GF-D8 (cell line): ENCODE data around the gene PSMA4.
A peak's percentile ranks its signal among the peaks of the same experiment; 100 is the strongest.
"Not testable (repeated sequence)": the region's sequence is repeated elsewhere in the genome, so short reads cannot be mapped to it uniquely, and the experiment has no call there.

Experiments
- DNase-seq: peaks from one replicate; lab custom pipeline; 2025; lab: John Stamatoyannopoulos, UW

Gene PSMA4

DNA sequence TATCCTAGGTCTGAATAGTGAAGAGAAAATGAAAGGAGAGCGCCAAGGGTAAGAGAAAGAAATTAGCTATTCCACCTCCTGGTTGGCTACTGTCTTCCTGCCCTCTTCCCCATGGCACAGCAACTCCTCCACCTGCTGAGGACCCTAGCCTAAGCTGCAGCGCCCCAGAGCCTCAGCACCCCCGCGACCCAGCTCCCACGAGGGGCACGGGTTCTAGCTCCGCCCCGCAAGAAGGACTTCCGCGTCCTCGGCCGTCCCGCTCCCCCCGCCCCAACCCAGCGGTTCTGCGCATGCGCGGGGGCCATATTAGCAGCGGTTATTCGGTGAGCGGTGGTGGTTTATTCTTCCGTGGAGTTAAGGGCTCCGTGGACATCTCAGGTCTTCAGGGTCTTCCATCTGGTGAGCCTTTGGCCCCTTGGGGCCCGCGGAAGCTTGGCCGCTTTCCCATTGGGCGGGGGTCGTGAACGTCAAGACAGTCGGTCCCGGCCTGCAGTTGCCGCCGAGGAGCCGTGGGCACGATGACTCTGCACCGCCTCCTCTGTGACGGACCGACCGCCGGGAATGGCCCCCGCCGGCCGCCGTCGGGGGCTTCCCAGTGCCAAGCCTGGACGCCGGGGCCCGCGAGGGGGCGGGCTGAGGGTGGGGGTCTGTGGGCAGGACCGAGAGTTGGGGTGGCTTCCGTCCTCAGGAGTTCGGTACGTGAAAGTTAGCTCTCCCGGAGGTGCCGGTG is at the start of gene PSMA4:
TSS of gene PSMA4 (plus strand) at position 304 of the 730 bp plus-strand sequence. CDS start 1,484 bp downstream, outside the sequence.
- DNase-seq: peak; percentile 71

DNA sequence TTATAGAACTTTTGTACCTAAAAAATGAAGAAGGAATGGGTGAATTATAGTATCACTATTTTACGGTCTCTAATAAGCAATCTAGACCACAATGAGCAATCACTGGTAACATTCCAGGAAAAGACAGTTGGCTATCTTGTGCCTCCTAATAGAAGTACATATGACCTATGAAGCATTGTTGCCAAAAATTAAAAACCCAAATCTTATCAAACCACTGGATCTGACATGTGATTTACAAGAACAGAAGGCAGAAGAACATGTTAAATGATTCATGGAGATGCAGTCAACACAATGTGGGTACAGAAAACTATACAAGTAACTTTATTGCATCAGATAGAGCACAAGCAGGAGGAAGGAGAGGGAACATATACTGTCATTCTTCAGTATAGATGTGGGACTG is 47.4 kb upstream of the PSMA4 start:
- DNase-seq: no peak

DNA sequence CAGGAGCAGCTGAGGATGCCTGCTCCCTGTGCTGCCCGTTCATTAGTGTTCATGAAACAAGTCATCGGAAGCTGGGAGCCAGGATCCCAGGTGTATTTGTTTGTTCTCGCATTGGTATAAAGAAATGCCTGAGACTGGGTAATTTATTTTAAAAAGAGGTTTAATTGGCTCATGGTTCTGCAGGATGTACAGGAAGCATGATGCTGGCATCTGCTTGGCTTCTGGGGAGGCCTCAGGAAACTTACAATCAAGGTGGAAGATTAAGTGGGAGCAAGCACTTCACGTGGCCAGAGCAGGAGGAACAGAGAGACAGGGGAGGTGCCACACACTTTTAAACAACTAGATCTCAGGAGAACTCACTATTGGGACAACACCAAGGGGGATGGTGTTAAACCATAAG is 38.4 kb upstream of the PSMA4 start:
- no peak for DNase-seq

DNA sequence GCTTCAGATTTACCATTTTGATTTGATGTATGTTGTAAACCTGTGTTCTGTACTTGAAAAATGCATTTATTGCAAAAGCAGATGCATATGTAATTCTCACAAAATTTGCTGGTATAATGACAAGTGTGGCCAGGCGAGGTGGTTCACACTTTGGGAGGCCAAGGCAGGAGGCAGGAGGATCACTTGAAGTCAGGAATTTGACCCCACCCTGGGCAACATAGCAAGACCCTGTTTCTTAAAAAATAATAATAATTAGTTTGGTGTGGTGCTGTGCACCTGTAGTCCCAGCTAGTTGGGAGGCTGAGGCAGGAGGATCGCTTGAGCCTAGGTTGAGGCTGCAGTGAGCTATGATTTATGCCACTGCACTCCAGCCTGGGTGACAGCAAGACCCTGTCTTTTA is 37.6 kb upstream of the PSMA4 start:
- no peak for DNase-seq

DNA sequence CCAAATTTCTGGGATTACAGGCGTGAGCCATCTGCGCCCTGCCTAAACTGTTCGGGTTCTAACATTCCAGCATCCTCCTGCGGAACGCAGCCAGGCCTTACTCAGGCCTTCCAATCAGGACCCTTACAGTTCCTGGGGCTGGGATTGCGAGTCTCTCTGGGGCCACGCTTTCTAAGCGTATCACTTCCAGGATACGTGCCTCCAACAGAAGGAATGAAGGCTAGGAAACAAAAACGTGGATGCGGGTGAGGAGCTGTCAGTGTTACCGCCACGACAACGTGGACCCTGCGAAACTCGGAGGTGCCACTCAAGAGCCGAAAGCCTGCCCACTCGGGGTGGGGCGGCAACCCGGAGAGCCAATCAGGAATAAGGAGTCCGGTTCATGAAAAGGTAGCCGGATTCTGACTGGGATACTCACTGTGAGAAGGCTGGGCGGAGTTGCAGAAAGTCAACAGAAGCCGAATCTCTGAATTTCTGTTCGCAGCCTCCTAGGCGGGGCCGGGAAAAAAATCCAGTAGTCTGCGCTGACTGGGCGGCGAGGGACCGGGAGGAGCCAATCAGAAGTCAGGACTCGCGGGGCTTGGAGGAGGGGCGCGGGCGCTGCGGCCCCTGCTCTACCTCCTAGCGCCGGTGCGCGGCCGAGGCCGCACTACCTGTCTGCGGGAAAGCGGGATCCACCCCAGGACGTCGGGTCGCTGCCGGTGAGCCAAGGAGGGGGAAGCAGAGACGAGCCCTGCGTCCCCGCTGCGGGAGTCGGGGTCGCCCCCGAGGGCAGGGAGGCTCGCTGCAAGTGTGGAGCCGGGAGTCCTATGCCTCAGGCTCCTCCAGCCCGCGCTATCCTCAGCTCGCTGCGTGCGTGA is 33.0 kb upstream of the PSMA4 start, which contains the start of gene HYKK:
TSS of gene HYKK (plus strand) at position 607 of the 860 bp plus-strand sequence. CDS start 5,512 bp downstream, outside the sequence.
- no peak for DNase-seq

DNA sequence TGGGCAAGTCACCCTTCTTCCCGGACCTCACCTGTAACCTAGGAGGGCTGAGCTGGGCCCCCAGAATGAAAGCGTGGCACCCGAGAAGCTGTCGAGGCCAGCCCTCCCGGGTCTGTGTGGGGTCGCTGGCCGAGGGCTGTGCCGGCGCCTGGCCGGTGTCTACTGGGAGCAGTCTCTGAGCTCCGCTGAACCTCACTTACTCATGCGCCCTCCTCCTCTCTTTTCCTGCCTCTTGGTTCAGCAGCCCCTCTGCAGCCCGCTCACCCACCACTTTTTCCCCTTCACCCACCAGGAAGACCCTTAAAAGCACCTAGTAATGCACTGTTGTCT is 32.4 kb upstream of the PSMA4 start:
- DNase-seq: no peak

DNA sequence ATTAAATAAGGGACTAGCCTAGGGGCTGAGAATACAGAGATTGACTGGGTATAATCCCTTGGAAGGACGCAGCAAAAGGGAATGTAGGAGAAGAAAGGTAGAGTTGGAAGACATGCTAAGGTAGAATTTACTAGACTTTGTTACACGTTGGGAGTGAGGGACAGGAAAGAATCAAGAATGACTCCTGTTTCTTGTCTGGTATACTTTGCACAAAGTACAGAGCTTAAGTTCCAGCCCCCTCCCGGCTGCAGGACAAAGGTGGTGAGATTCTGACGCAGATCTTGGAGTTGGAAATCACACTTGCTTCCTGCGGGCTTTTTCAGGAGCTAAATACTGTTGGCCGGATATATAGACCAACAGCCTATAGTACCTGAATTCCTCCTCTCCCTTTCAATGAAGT is 32.0 kb upstream of the PSMA4 start:
- DNase-seq: no peak

DNA sequence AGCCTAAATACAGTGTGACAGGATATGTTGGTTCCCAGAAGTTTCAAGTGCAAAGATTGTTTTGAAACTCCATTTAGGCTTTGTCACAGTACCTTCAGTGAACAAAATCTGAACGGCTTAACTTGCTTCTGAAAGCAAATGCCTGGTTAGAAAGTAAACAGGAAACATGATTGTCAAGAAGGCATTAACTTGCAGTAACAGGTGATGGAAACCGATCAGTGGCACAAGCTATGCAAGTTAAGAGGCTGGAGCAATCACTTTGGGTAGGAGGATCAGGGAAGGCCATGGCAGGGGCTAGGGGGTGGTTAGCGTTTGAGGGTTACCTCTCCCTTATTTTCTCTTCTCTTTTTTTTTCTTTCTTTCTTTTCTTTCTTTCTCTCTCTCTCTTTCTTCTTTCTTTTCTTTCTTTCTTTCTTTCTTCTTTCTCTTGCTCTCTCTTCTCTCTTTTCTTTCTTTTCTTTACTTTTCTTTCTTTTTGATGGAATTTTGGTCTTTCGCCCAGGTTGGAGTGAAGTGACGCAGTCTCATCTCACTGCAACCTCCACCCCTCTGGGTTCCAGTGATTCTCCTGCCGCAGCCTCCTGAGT is 30.4 kb upstream of the PSMA4 start:
- no peak for DNase-seq

DNA sequence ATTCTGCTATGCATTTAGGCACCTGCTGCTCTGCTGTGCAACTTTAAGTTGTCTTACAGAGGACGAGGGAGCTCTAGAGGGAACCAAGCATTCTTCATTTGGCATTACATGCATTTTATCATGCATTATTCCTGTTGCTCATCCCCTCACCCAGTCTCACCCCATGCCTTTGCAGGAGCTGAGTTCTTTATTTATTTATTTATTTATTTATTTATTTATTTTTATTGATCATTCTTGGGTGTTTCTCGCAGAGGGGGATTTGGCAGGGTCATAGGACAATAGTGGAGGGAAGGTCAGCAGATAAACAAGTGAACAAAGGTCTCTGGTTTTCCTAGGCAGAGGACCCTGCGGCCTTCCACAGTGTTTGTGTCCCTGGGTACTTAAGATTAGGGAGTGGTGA is 20.2 kb upstream of the PSMA4 start:
- DNase-seq: not testable (repeated sequence)

DNA sequence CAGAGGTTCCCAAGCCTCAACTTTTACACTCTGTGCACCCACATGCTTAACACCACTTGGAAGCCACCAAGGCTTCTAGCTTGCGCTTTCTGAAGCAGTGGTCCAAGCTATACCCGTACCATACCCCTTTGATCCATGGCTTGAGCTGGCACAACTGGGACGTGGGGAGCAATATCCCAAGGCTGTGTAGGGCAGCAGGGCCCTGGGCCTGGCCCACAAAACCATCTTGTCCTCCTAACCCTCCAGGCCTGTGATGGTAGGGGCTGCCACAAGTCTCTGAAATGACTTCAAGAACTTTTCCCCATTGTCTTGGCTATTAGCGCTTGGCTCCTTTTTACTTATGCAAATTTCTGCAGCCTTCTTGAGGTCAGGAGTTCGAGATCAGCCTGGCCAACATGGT is 16.0 kb upstream of the PSMA4 start:
- no peak for DNase-seq

DNA sequence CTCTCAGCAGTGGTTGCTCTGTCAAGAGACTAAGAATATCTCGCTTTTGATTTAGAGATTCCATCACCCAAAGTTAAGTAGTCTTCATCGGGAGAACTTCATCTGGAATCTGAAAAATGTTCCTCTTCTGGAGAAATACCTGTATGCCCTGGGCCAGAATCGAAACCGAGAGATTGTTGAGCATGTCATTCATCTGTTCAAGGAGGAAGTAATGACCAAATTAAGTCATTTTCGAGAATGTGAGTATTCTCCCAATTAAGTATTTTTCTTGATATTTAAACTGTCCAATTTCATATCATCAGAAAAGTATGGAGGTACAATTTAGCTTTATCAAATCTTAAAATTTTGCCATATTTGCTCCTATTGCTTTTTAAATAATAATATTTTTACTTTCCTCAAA is 12.9 kb upstream of the PSMA4 start:
- no peak for DNase-seq

DNA sequence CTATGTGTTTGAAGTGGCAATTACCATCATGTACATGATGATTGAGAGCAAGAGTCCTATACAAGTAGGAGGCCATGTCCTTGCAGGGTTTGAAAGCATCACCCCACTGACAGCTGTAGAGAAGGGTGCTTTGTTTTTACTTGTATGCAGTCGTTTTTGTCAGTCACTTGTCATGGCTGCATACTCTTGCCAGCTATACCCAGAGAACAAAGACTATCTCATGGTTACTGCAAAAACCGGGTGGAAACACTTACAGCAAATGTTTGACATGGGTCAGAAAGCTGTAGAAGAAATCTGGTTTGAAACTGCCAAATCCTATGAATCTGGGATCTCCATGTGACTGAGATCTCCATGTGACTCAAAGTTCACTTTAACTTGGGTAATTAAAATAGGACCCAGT is 6.9 kb upstream of the PSMA4 start:
- DNase-seq: no peak

DNA sequence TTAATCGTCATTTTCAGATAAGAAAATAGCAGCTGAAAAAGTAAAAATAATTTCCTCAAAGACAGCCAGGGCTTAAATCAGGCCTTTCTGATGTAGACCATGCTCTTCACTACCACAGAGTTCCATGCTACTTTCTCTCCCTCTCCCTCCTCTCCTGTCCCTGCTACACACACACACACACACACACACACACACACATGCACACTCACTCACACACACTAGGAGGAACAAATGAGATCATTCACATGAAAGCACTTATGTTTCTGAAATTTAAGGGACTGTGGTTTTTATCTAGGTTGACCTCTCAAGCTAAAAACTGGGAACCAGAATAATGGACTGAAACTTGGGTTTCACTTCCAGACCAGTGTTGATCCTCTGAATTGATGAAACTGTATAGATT is 4.1 kb upstream of the PSMA4 start:
- DNase-seq: no peak

DNA sequence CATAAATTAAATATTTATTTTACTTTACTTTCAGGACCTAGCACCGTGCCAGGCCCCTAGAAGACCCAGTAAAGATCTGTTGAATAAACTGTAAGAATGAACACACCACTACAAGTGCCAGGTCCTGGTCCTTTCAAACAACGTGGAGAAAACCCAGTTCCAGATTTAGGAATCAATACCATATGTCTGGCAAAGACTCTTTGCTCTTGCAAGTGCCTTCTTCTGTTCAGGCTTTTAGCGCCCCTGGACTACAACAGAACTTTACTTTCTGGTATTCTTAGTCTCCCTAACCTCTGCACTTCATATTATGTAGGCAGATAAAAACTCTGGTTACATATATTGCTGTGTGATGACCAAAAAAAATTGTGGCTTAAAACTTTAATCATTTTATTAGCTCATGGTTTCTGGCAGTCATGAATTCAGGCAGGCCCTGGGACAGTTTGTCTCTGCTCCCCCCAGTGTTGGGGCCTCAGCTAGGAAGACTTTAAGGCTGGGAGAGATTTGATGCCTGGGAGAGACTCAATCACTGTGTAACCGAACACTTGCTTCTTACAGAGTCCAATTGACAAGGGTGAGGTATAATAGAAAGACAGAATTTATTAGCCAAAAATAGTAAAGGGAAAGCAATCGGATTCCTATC is 2.9 kb upstream of the PSMA4 start:
- DNase-seq: no peak

DNA sequence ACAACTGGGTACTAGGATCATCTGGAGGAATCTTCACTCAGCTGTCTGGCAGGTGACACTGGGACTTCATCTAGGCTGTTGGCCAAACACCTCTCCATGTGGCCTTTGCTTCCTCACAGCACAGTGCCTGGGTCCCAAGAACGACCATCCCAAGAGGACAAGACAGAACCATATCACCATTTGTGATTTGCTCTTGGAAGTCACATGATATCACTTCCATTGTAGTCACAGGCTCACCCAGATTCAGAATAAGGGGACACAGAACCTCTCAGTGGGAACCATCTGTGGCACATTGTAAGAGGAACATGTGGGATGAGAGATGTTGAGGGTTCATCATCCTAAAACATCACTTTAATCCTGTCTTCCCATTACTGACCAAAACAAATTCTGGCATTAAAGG is 1.9 kb upstream of the PSMA4 start:
- DNase-seq: no peak

DNA sequence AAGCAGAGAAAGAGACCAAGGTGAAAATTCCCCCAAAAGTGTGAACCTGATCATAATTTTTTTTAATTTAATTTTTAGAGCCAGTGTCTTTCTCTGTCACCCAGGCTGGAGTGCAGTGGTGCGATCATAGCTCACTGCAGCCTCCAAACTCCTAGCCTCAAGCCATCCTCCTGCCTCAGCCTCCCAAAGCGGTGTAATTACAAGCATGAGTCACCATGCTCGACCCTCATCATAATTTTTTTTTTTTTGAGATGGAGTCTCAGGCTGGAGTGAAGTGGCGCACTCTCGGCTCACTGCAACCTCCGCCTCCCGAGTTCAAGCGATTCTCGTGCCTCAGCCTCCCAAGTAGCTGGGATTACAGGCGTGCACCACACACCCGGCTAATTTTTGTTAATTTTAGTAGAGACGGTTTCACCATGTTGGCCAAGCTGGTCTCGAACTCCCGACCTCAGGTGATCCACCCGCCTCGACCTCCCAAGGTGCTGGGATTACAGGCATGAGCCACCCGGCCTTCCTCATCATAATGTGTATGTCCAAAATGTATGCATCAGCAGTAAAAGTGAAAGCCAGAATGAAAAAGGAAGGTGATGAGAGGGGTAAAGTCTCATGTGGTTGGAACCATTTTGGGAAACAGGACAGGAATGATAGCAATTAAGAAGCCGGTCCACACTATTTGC is 642 bp upstream of the PSMA4 start:
- DNase-seq: not testable (repeated sequence)

DNA sequence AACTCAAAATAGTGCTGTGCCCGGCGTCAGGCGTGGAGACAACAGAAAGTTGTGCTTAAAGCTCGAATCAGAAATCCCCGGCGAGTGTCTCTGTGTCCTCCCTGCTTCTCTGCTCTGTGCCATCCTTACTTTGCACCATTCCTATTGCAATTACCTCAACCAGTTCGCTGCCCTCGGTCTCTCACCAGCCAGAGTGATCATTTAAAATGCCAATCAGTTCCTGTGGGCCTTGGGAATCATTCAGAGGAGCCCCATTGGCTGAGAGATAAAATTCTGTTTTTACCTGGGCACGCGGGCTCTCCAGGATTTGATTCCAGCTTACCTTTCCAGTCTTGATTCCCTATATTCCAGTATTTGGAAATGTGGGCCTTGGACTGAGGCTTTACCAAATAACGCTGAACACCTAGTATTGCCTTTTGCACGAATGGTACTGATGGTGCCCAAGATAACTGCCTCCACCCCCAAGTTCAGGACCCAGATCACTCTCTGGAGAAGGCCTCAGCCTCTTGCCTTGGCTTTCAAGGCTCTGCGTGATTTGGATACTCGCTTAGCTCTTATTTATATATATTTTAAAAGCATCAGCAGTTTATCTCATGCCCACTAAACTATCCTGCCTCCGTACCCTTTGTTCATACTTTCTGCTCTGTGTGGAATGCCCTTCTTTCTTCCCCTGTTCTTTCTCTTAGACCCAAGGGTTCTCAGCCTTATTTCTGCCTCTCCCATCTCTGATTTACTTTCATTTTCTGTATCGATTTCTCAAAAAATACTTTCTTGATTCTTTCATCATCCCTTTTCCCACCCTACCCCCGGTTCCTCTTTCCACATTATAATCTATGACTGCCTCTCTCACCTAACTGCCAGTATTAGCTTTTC is 863 bp downstream of the PSMA4 start:
- DNase-seq: no peak

DNA sequence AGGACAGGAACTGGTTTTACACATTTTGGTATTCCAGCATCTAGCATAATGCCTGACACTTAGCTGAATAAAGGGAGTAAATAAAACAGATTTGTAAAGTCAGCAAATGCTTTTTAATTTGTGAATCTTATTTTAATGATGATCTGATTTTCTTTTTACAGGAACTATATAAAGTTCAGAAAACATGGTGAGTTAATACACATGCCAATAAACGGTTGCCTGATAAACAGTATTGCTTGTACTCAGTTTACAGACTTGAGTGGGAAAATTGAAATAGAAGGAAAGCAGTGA is 1.4 kb downstream of the PSMA4 start:
- no peak for DNase-seq

DNA sequence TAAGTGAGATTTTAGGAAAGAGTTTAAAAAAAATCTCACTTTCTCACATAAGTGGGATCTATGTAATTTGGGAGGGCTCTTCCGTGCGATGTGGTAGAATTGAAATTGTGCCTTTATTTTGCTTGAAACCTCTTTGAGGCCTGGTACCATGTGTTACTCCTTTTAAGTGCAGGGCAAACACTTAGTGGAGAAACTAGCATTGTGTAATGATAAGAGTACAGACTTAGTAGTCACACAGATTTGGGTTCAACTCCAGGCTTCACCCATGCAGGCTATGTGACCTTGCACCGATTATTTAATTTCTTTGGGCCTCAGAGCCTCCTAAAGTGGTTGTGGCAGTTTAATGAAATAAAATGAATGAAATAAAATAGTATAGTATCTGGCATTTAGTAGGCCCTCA is 2.4 kb downstream of the PSMA4 start:
- no peak for DNase-seq

DNA sequence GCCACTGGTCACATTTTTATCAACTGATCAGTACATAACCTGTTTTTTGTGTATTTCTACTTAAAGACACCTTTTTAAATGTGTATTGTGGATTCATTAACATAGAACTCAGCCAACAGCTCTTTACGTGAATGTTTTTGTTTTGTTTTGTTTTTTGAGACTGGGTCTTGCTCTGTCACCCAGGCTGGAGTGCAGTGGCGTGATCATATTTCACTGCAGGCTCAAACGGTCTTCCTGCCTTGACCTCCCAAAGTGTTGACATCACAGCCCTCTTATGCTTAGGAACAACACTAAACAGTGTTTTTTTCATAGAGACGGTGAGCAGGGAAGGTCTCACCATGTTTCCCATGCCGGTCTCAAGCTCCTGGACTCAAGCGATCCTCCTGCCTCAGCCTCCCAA is 9.9 kb downstream of the PSMA4 start:
- no peak for DNase-seq

DNA sequence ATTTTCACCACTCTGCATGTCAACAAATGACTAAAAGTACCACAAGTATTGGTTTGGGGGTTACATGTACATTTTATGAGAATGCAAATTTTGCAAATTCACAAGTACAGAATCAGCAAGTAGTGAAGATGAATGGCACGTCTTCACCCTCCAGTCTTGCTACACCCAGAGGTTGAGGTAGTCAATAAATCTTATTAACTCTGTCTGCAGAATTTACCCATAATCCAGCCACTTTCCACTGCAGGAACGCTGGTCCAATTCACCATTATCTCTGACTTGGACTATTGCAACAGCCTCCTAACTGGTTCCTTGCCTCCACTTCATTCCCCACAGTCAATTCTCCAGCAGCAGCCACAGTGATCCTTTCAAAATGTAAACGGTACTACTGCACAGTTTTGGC is 10.6 kb downstream of the PSMA4 start:
- DNase-seq: no peak
